ENCODE measurements around the gene RAPSN. TPM values are rescaled to one million over a fixed set of nuclear protein-coding genes. Genes with fewer than 3 reads are reported as not detected.

The RAPSN gene
- under 1 TPM; 0.33 to 0.69 TPM for total RNA-seq
- long read RNA-seq, donor 1, result 0 reads
- long read RNA-seq, donor 2, result 0 reads

GRCh38 chr11:47448566-47449427, at the start of gene RAPSN:
RAPSN (minus strand) TSS chr11:47449136; CDS start chr11:47448964, 172 bp downstream.
- no peak for DNase-seq (ENCODE audit: low spot score)
- intact Hi-C loops (cut with DNase I), result loop anchor here in 1 of 2 donors (5.0 kb wide), 1 partner anchor 76 kb away; no protein-coding TSS in a partner anchor

- intact Hi-C loops (cut with DNase I), result no loop called here
- no peak for DNase-seq (ENCODE audit: low spot score)
These were observed 49.2 kb upstream of the RAPSN start for GRCh38 chr11:47498149-47498548.

DNA sequence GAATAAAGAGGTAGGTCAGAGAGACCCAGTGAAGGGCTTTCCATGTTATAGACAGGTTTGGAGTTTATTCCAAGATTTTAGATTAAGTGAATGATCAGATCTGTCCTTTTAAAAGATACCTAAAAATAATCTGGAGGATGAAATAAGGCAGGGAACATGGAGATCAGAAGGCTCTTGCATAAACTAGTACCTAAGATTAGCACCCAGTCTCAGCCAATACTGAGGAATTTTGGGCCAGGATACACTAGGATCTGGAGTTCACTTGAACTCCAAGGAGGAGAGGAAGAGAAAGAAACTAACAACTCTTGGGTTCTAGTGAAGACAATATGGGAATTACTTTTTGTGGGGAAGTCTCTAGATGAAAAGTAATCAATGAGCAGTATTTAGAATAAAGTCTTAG, 47.9 kb upstream of the RAPSN start:
- intact Hi-C loops (cut with DNase I), result no loop called here
- DNase-seq (ENCODE audit: low spot score), result no peak

DNA sequence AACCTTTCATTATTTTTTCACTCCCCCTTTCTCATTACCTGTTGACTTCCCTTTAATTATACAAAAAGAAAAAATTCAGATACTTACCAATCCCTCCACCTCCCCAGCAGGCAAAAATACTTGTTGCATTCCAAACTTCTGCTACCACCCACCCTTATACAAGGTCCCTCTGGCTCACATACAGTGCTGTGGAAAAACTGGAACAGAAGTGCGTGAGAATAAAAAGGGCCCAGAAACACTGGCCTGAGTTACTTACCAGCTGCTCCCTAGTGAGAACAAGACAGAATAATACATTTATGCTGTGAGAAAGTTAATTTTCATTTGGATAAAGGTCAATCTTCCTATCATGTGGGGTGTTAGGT, 46.9 kb upstream of the RAPSN start:
- intact Hi-C loops (cut with DNase I), result no loop called here
- no peak for DNase-seq (ENCODE audit: low spot score)

DNA sequence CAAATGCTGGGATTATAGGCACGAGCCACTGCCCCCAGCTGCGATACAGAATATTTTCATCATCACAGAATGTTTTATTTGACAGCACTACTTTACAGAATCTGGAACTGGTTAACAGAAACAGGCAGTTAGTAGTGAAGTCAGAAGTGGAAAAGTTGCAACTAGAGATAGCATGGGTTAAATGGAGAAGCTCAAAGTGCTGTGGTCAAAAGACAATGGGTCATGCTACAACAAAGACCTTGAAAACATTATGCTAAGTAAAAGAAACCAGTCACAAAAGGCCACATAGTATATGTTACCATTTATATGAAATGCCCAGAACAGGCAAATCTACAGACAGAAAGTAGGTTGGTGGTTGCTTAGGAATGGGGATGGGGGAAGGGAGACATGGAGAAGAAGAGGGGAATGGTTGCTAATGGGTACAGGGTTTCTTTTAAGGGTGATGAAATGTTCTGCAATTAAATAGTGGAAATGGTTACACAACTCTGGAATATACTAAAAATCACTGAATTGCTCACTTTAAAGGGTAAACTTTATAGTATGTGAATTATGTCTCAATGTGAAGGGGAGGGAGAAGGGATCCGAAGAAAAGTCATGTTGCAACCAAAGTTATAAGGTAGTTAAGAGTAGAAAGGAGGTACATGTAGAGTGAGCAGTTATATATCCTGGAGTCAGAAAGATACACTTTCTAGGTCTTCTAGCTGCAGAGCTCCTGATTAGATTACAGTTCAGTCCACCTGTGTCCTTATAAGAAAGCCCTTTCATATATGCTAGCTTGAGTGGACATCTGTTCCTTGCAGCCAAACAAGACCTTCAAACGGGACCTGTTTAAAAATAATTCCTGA, 46.3 kb upstream of the RAPSN start:
- intact Hi-C loops (cut with DNase I), result no loop called here
- no peak for DNase-seq (ENCODE audit: low spot score)

- no peak for DNase-seq (ENCODE audit: low spot score)
- intact Hi-C loops (cut with DNase I), result loop anchor here in 1 of 2 donors (10.0 kb wide), 1 partner anchor 65 kb away; the partner anchor contains the start of gene CELF1
These were observed 40.4 kb upstream of the RAPSN start for GRCh38 chr11:47489395-47489755.

DNA sequence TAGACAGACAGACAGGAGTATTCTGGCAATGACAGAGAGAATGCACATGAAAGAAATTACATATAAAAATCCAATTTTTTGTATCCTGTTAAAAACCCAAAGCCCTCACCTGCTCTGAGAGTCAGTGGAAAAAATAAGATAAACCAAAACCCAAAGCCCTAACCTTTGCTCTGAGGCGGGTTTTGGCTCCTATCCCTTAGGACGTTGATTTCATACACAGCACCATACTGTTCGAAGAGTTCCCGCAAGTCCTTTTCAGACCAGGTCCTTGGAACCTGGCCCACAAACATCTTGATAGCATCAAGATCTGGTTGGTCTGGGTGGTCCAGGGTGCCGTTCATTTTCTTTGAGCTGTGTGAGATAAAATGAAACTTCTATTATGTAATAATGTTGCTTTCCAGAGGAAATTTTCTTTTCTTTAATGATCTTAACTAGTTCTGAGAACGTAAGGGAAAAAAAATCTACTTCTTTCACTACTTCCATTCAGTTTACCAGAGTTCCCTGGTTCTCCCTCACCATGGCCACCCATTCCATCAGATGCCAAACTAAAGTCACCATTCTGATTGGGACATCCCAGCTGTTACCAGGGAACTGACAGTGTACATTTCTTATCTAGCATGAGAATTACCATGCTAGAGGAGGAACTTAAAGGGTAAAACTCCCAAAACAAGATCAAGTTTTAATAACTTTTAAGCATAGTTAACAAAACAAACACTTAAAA, 39.9 kb upstream of the RAPSN start:
- no peak for DNase-seq (ENCODE audit: low spot score)
- intact Hi-C loops (cut with DNase I), result loop anchor here in 1 of 2 donors (10.0 kb wide), 1 partner anchor 66 kb away; the partner anchor contains the start of gene CELF1

DNA sequence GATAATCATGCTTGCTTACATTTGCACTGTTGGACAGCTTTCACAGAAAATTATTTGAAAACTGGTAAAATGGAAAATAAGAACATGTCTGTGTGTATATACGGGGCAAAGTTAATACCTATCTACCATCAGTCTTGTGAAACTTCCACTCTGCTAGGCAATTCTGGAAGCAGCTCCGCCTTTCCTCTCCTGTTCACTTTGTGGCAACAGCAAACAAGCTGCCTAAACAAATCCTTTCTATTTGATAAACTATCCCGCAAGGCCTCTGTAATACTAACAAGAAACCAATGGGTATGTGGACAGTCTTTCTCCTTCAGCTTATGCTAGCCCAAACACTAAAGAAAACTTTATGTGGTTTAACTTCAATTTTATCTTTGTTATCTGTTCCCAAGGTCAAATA, 39.2 kb upstream of the RAPSN start:
- no peak for DNase-seq (ENCODE audit: low spot score)
- intact Hi-C loops (cut with DNase I), result loop anchor here in 1 of 2 donors (10.0 kb wide), 1 partner anchor 67 kb away; the partner anchor contains the start of gene CELF1

DNA sequence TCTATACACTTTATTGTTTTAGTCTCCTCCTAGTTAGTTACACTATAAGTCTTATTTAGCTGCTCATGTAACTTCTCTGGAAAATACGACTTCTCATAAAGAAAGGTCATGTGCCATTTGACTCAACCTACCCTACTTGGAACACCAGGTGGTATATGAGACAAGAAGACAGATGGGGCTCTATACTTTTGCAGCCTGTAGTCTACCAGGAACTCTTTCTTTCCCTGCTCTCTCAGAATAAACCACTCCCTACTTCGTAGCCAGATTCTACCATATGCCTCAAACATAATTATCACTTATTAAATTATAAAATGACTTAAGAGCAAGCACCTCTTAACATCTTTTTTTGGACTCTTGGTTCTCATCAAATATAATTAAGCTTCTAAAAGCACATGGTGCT, 38.5 kb upstream of the RAPSN start:
- intact Hi-C loops (cut with DNase I), result loop anchor here in 1 of 2 donors (10.0 kb wide), 1 partner anchor 67 kb away; the partner anchor contains the start of gene CELF1
- no peak for DNase-seq (ENCODE audit: low spot score)

DNA sequence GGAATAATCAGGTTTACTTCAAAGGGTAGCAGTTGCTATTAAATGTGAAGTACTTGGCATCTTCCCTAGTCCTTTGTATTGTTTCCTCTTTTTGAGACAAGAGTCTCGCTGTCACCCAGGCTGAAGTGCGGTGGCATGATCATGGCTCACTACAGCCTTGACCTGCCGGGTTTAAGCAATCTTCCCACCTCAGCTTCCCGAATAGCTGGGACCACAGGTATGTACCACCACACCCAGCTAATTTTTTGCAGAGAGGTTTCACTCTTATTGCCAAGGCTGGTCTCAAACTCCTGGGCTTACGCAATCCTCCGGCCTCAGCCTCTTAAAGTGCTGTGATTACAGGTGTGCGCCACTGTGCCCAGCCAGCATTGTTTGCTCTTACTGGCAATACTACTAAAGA, 36.2 kb upstream of the RAPSN start:
- no peak for DNase-seq (ENCODE audit: low spot score)
- intact Hi-C loops (cut with DNase I), result loop anchor here in 1 of 2 donors (10.0 kb wide), 1 partner anchor 70 kb away; the partner anchor contains the start of gene CELF1

- intact Hi-C loops (cut with DNase I), result loop anchor here in 1 of 2 donors (10.0 kb wide), 1 partner anchor 71 kb away; the partner anchor contains the start of gene CELF1
- no peak for DNase-seq (ENCODE audit: low spot score)
These were observed 34.5 kb upstream of the RAPSN start for GRCh38 chr11:47483457-47483856.

DNA sequence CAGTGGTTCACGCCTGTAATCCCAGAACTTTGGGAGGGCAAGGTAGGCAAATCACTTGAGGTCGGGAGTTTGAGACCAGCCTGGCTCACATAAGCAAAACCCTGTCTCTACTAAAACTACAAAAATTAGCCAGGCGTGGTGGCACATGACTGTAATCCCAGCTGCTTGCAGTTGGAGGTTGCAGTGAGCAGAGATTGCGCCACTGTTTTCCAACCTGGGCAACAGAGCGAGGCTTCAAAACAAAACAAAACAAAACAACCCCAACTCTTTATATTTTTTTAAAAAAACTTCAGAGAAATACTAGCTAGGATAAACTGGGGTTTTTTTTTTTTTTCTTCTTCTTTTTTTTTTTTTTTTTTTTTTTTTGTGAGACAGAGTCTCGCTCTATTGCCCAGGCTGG, 31.8 kb upstream of the RAPSN start:
- intact Hi-C loops (cut with DNase I), result loop anchor here in 1 of 2 donors (10.0 kb wide), 1 partner anchor 74 kb away; the partner anchor contains the start of gene CELF1
- no peak for DNase-seq (ENCODE audit: low spot score)

GRCh38 chr11:47478651-47479329, 29.9 kb upstream of the RAPSN start:
- intact Hi-C loops (cut with DNase I), result no loop called here

GRCh38 chr11:47477753-47478152, 28.8 kb upstream of the RAPSN start:
- DNase-seq (ENCODE audit: low spot score), result no peak

More at GRCh38 chr11:47478651-47479329, 29.9 kb upstream of the RAPSN start:
- DNase-seq (ENCODE audit: low spot score), result no peak

DNA sequence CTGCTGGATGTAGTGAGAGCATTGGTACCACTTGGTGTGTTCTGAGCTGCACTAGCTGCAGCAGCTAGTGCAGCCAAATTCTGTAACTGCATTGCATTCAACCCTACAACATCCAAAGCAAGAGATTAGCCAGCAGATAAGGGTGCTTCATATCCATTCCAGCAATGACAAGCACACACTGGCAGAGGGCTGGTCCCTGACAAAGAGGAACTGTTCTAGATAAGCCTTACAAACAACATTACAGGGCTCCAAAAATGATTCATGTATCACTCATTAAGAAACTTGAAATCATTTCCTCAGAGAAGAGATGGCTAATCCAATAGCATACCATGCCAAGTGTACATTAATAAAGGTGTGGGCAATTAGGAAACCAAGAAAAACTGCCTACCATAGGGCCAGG, 28.4 kb upstream of the RAPSN start:
- intact Hi-C loops (cut with DNase I), result no loop called here
- DNase-seq (ENCODE audit: low spot score), result no peak

More at GRCh38 chr11:47477753-47478152, 28.8 kb upstream of the RAPSN start:
- intact Hi-C loops (cut with DNase I), result no loop called here

DNA sequence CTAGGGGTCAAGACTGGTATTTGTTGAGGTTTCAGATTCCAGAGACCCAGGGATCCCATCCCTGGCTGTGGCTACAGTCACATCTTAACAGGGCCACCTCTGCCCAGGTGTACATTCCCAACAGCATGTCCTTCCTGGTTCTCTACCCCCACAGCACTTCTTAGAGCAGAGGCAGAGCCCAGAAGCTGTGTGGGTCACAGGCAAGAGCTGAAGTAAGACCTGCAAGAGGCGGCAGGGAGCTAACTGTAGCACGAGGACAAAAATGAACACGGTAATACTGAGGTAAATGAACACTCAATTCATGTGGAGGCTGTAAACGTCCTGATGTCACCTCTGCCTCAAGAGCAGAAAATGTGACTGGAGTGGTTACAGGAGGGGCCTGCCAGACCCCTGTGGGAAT, 21.7 kb upstream of the RAPSN start:
- intact Hi-C loops (cut with DNase I), result no loop called here
- no peak for DNase-seq (ENCODE audit: low spot score)

GRCh38 chr11:47469361-47470179, 20.6 kb upstream of the RAPSN start:
- no peak for DNase-seq (ENCODE audit: low spot score)
- intact Hi-C loops (cut with DNase I), result no loop called here

Measured in posterior vena cava (tissue), 2 donors.